Right lung (tissue), 5 donors: ENCODE data around the gene SAV1. TPM values are rescaled to one million over a fixed set of nuclear protein-coding genes. Genes with fewer than 3 reads are reported as not detected.
"Not testable (repeated sequence)": the region's sequence is repeated elsewhere in the genome, so short reads cannot be mapped to it uniquely, and the experiment has no call there.

Experiments used
- DNase-seq, 2 donors: peaks; one replicate each; pipeline ENCODE4 v3.0.0-alpha.2; 2013
- polyA plus RNA-seq, 5 donors: library from polyadenylated mRNA; unstranded; fragments of 120-200 nt; gene quantifications; one replicate each; pipeline versions ENCODE4 v1.2.1 to v1.2.3, GENCODE V29; 2013; ENCODE audit warnings: inconsistent platforms in 1 of 5, low replicate concordance in 1 of 5; ENCODE audit not compliant: insufficient read length in 5 of 5, insufficient read depth in 1 of 5

SAV1 gene
- polyA plus RNA-seq, 5 donors, result 35.3 to 44.2 (median 41.3) TPM

DNA sequence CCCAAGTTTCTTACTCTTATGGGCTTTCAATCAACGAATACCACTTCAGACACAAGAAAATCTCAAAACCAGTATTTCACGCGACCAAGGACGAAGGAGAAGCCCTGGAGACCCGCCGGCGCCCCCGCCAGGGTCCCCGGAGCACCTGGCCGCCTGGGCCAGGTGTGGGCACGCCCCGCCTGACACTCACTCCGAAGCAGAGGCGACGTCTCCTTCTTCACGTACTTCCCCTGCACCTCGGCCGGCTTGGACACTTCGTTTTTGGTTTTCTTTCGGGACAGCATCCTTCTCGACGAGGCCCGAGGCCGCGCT is 466 bp downstream of the SAV1 start:
- DNase-seq, result peak; percentile 43 to 59

DNA sequence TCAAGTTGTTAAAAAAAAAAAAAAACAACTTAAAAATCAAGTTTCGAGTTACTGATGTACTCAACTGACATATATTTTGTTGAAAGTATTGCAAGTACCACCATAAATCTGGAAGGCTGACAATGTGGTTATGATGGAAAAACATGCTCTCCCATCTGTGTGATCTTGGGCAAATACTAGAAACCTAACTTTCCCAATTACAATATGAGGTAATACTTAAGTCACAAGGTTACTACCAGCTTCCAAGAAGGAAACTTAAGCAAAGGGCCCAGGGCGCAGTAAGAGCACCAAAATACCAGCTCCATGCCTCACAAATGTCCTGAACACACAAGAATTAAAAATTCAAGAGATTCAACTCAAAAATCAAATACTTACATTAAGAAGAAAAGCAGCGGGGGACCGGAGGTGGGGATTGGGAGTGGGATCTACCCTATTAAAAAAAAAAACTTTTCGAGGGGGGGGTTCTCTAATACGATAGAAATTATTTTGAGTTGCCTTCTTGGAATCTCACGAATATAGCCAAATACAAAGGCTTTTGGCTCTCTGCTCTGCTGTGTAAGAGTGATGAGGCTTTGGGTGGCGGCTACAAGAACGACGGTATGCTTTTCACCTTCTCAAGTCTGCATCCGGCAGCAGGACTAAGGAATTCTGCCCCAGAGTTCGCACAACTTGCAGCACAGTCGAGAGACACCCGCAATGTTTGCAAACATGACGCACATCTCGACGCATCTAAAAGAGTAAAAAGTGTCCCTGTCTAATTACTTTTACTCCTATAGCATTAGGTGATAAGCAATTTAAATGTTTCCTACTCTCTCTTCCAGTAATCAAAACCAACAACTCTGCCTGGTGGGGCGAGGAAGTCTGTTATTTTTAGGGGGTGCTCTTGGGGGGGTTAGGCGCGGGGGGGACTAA is 1.1 kb downstream of the SAV1 start:
- DNase-seq, result peak; percentile 47 to 65

DNA sequence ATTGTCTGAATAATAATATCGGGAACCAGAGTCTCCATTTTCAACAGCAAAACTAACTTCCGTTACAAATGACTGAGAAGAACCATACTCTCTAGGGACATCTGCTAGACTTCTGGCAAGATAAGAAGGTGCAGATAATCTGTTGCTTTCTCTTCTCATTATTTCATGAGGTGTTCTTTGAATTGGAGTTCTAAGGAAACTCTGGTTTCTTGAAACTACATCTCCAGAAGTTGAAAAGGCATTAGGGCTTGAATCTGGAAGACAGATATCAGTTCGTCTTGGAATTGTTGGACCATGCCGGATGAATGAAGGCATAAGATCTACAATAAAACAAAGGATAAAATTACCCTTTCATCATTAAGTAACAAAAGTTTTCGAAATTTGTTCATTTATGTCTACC is 2.8 kb downstream of the SAV1 start:
- DNase-seq, result not testable (repeated sequence)

DNA sequence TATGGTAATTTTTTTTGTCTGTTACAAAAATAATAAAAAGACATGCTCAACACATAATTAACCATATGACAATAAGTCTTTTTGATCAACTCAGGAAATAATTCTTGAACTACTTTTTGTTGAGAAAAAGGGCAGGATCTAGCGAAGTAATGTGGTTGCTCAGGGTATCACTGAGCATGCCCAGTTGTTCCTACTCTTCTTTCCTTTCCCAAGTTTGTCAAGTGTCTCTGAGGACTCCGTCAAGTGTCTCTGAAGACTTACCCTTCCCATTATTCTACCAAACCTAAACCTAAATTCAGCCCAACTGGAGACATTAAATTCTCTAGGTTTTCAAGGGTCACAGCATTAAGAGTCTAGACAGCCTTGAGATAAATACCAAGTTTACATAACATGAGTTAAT is 3.5 kb downstream of the SAV1 start:
- not testable (repeated sequence) for DNase-seq

DNA sequence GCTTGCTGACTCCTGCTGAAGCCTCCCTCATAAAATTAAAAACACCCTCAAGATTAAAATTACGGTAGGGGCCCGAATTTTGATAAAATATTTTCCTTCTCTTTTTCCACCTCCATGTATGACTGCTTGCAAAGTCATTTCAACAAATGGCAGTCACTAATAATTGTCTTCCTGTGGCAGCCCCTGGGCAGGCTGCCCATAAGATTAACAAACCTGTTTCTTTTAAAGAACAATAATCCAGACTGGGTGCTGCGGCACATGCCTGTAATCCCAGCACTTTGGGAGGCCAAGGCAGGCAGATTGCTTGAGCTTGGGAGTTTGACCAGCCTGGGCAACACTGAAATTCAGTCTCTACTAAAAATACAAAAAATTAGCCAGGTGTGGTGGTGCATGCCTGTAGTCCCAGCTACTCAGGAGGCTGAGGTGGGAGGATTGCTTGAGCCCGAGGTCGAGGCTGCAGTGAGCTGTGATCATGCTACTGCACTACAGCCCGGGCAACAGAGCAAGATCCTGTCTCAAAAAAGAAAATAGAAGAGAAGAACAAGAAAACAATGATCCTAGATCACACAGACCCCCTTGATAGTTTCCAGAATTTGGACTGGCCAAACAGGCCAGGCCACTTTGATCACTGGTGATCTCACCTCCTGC is 8.7 kb downstream of the SAV1 start:
- DNase-seq, result no peak

DNA sequence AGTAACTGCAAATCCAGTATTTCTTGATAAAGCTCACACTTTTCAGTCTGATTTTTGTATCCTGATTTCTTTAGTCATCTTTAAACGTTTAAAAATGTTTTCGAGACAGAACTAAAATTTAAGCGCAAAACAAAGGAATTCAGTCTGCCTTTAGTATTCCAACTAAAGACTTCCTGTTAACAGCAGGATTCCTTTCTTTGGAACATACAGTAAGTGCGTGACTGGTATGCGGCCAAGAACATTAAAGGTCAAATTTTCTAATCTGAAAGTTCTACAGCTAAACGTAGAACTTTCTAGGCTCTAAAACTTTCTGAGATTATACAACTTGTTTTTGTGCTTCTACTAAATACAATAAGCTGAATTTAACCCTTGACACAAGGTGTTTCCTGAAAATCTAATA is 9.9 kb downstream of the SAV1 start:
- peak; percentile 52 to 61 for DNase-seq

DNA sequence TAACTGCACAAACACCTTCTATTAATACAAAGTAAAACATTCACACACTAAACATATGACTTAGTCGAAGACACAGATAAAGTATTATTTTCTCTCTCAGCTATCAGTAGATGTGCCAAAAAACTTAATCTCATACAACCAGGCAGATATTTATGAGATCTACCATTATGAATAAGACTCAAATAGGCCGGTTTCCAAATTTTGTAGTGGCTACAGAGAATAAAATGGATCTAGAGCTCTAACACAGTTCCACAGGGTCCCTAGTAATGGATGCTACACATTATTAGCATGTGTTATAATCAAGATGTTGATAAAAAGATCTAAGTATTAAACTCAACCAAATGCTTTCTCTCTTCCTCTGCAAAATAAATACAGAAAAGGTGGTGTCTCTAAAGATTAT is 10.4 kb downstream of the SAV1 start:
- no peak for DNase-seq

DNA sequence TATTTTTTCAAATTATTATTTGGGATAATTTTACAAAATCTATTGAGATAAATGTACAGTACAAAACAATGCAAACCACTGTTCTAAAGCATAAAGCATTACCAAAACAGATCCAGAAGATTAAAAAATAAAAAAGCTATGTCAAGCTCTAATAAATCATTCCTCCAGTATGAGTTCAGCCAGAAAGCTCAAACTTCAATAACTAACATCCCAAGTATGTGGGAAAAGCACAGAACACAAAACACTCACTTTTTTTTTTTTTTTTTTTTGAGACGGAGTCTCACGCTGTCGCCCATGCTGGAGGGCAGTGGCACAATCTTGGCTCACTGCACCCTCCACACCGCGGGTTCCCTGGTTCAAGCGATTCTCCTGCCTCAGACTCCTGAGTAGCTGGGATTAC is 11.3 kb downstream of the SAV1 start:
- DNase-seq, result no peak

DNA sequence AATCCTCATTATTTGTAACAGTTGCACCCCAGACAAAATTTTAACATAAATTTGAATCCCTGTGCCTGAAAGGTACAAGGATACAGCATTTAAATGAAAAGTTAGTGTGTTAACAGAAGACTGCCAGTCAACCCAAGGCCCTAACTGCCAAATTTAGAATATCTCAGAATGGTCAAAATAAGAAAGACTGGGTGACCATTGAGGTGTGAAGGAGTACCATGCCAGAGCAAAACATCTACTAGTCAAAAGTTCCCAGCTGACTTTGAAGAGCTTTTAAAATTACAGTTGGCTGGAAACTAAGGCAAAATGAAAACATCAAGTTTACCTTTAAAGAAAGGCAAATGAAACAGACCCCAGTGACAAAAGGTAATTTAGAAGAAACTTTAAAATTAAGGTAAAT is 18.4 kb downstream of the SAV1 start:
- DNase-seq, result no peak

DNA sequence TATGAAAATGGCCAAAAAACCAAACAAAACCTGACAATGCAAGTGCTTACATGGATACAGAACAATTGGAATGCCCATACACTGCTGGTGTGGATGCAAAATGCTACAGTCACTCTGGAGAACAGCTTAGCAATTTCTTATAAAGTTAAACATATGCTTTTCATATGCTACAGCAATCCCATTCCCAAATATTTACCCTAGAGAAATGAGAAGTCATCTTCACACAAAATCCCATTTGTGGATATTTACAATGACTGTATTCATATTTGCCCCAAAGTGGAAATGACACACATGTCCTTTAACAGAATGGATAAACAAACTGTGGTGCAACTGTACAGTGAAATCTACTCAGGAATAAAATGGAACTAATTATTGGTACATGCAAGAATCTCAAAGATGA is 20.4 kb downstream of the SAV1 start:
- DNase-seq, result no peak

DNA sequence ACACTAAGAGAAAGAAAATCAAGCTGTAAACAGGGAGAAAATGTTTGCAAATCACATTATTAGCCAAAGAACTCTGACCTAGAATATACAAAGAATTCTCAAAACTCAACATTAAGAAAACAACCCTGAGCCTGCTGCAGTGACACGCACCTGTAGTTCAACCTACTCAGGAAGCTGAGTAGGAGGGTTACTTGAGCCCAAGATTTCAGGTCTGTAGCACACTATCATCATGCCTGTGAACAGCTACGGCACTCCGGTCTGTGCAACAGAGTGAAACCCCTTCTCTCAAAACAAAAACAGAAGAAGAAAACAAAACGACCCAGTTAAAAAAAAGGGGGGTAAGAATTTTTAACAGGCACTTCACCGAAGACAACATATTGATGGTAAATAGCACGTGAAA is 20.8 kb downstream of the SAV1 start:
- DNase-seq, result no peak

DNA sequence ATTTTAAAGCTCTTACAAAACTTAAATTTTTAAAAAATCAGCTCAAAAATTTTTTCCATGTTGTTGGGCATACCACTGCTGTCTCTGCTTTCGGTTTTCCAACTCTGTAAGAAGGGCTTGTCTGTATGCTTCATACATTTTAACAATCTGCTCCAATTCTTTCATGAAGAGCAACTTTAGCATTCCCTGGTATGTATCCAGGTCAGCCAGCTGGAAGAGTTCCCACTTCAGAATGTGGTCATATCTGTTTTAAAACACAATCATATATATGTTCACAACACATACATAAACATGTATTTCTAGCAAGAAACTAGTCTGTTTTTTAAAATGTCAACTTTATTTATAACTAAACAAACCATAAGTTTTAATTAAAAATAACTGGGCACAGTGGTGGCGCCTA is 33.0 kb downstream of the SAV1 start:
- DNase-seq, result no peak

DNA sequence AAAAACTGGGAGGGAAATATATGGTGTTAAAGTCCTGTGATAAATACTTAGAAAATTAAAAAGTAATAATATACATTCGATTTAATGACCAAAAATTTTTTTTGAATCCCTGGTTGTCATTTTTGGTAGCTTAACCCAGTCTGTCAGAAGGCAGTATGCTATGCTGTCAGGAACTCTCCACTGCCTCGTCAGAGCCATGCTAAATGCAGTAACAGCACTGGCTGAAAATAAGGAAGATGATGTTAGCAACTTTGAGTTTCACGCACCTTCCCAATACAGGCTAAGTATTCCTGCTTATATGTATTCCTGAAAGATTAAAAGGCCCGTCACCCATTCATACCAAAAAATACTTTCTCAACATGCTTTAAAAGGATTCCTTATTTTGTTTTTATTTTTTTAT is 34.2 kb downstream of the SAV1 start:
- no peak for DNase-seq

DNA sequence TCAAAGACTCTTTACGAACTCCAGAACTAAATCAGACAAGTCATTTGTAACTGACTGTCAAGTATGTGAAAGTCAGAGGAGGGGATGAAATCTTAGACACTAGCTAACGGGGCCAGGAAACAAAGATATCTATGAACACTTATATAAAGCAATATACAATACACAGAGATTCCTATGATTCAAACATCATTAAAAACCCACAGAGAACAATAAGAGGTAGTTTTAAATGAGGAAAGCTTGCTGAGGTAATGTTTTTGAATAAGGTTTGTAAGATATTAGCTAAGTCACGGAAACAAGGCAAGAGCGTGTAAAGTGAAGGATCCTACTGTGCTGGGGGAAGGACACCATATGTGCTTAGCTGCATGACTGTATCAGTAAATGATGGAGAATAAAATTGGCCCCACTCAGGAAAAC is 36.7 kb downstream of the SAV1 start:
- no peak for DNase-seq

DNA sequence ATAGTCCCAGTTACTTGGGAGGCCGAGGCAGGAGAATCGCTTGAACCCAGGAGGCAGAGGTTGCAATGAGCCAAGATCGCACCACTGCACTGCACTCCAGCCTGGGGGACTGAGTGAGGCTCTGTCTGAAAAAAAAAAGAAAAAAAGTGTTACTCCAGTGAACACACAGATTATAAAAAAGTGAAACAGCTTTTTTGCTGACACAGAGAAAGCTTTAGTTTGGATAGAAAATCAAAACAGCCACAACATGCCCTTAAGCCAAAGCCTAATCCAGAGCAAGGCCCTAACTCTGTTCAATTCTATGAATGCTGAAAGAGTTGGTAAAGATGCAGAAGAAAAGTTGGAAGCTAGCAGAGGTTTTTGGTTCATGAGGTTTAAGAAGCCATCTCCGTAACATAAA is 43.2 kb downstream of the SAV1 start:
- DNase-seq, result not testable (repeated sequence)

DNA sequence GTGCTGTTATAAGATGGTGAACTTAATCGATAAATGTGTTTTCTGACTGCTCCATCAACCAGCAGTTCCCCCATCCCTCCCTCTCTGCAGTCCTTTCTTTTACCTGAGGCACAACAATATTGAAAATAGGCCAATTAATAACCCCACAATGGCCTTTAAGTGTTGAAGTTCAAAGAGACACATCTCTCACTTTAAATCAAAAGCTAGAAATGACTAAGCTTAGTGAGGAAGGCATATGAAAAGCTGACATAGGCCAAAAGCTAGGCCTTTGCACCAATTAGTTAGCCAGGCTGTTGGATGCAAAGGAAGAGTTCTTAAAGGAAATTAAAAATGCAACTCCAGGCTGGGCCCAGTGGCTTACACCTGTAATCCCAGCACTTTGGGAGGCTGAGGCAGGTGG is 43.7 kb downstream of the SAV1 start:
- DNase-seq, result no peak

DNA sequence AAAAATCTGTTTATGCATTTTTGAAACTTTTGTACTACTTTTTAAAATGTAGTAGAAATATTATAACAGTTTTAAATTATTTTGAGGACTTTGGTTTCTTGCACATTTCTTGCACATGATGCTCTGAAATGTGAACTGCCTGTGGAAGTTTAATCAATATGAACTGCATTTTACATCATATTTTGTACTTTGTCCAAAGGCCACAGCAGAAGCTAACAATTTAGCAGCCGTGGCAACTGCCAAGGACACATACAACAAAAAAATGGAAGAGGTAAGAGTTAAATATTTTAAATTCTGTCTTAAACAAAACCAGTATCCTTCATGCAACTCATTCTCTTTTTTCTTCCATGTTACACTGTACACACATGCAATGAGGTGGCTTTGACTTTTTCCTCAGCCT is 45.1 kb downstream of the SAV1 start:
- no peak for DNase-seq

DNA sequence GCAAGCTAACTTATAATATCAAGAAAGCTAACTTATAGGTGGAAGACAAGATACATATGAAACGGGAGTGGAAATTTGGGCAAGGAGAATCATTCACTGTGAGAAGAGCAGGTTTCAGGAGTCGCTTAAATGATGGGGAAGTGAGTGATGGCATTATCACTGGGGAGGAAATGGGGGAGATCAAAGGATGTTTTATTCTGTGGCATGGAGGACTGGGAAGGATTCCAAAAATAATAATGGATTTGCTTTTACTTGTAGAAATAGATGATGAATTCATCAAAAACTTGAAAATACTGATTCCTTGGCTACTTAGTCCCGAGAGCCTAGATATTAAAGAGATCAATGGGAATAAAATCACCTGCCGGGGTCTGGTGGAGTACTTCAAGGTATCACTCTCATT is 47.8 kb downstream of the SAV1 start:
- no peak for DNase-seq

DNA sequence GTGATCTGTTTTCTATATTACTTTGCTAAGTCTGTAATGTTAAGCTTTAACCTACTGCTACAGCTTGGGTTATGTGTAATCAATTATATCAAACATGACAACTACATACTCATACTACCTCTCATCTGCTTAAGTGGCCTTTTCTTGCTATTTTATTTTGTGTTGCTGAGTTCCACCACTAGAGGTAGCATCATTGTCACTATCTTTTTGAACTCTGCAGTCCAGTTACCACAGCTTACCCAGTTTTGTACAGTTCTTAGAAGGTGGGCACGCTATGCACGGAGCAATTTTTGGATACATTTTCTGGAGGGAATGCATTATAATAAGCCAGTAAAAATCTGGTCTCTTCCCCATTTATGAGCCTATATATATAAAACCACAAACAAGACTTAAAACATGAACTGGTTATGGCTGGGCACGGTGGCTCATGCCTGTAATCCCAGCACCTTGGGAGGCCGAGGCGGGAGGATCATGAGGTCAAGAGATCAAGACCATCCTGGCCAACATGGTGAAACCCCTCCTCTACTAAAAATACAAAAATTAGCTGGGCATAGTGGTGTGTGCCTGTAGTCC is 48.5 kb downstream of the SAV1 start:
- no peak for DNase-seq

DNA sequence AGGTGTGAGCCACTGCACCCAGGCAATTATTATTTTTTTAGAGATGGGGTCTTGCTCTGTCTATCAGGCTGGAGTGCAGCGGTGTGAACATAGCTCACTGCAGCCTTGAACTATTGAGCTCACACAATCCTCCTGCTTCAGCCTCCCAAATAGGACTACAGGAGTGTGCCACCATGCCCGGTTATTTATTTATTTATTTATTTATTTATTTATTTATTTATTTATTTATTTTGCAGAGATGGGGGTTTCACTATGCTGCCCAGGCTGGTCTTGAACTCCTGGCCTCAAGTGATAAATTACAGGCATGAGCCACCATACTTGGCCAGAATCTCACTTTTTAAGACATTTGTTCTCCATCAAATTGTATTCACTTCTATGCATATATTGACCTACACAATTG is 51.8 kb downstream of the SAV1 start:
- no peak for DNase-seq

DNA sequence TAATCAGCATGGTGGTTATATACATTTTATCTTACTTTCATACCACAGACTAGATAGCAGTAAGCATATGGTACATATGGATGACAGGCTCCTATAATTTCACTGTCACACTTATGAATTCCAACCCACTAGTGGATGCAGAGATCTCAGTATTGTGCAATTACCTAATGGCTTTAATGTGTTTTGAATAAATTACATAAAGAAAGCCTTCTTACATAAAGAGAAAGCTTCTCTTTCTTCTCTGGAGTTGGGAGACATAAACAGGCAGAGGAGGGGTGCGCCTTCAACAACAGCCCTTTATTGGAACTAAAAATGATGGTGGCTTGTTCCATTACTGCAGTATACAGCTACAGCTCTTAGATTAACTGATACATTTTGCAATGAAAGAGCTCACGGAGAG is 52.6 kb downstream of the SAV1 start:
- no peak for DNase-seq

DNA sequence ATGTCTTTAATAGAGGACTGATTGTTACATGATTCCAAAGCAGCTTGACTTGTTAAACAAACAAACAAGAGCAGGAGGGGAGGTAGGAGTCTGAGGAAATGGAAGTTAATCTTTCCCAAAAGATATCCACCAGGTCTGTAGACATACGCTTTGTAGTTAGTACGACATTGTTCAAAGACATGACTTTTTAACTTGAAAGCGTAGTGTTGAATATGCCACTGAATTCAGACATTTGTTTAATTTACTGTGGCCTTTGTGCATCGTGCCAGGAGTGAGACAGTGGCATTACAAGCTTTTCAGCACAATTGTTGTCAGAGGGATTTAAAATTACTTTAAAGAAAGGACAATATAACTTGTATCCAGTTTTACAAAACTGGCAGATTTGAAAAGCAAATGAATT is 53.0 kb downstream of the SAV1 start:
- no peak for DNase-seq

DNA sequence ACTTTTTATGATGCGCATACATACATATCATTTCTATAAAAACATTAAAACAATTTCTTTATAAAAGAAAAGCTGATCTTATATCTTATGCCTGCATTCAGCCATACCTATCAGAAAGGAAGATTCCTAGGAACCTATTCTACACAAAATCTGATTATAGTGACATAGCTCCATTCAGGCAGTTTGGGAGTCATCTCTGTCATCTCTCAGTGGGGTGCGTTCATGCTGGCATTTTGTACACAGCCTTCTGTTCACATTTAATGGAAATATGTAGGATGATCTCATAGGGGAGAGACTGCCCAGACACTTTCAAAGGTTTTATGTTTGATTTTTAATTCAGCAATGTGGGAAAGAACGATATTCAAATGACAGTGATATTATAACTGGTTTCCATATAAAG is 55.3 kb downstream of the SAV1 start:
- DNase-seq, result no peak
